Stimulated activated CD8-positive, alpha-beta memory T cell treated with anti-CD3 and anti-CD28 coated beads, Interleukin-4, amount 100 ng/mL, for 4 hours (primary cell): ENCODE measurements around the gene LUC7L3.
A peak's percentile ranks its signal among the peaks of the same experiment; 100 is the strongest.
"Not testable (repeated sequence)": the region's sequence is repeated elsewhere in the genome, so short reads cannot be mapped to it uniquely, and the experiment has no call there.

Experiments
- DNase-seq, 2 donors: peaks; one replicate each; pipeline ENCODE4 v3.0.0-alpha.2; 2020; ENCODE audit warnings: low read depth in 2 of 2, low spot score in 1 of 2

Gene LUC7L3

GRCh38 chr17:50781167-50781566 lies 61.8 kb downstream of the LUC7L3 start:
- DNase-seq, result no peak

GRCh38 chr17:50783193-50783660 lies 63.8 kb downstream of the LUC7L3 start:
- peak; percentile 50 to 58 for DNase-seq

- DNase-seq, result no peak
Observed at GRCh38 chr17:50783905-50784304, 64.5 kb downstream of the LUC7L3 start.

- DNase-seq, result no peak
Observed at GRCh38 chr17:50785126-50785525, 65.7 kb downstream of the LUC7L3 start.

- DNase-seq, result no peak
Observed at GRCh38 chr17:50785946-50786570, 66.7 kb downstream of the LUC7L3 start.

- no peak for DNase-seq
Observed at GRCh38 chr17:50787106-50787505, 67.7 kb downstream of the LUC7L3 start.

- no peak for DNase-seq
Observed at GRCh38 chr17:50790618-50791017, 71.2 kb downstream of the LUC7L3 start.

- DNase-seq, result no peak
Observed at GRCh38 chr17:50792132-50792531, 72.7 kb downstream of the LUC7L3 start.

GRCh38 chr17:50793007-50793406 lies 73.6 kb downstream of the LUC7L3 start:
- no peak for DNase-seq

GRCh38 chr17:50794361-50794760 lies 75.0 kb downstream of the LUC7L3 start:
- DNase-seq, result no peak

- no peak for DNase-seq
Observed at GRCh38 chr17:50797135-50797810, 77.9 kb downstream of the LUC7L3 start.

- no peak for DNase-seq
Observed at GRCh38 chr17:50798424-50799288, 79.3 kb downstream of the LUC7L3 start.

GRCh38 chr17:50799582-50799981 lies 80.2 kb downstream of the LUC7L3 start:
- DNase-seq, result no peak

GRCh38 chr17:50800196-50800700 lies 80.8 kb downstream of the LUC7L3 start:
- DNase-seq, result no peak

- no peak for DNase-seq
Observed at GRCh38 chr17:50802609-50803571, 83.5 kb downstream of the LUC7L3 start.

GRCh38 chr17:50803676-50804075 lies 84.3 kb downstream of the LUC7L3 start:
- no peak for DNase-seq

- not testable (repeated sequence) for DNase-seq
Observed at GRCh38 chr17:50804749-50805475, 85.5 kb downstream of the LUC7L3 start.

- no peak for DNase-seq
Observed at GRCh38 chr17:50805486-50805885, 86.1 kb downstream of the LUC7L3 start.
